A673 (cell line): ENCODE results near the gene RIC8B.

Experiments used
- EZH2 ChIP-seq: fragments of 200-600 bp; sonication (generic); IDR thresholded peaks from 2 replicates; pipeline ENCODE4 v1.6.1; 2017; ENCODE audit warnings: borderline replicate concordance, low read depth, mild to moderate bottlenecking, mixed read lengths, antibody characterized with exemption, low read length; ENCODE audit not compliant: poor library complexity, severe bottlenecking
- TF ChIP-seq, protein P1 (sequence below): fragments of 300-800, 200-600 bp; sonication (generic); conservative IDR thresholded peaks from 2 replicates; pipeline ENCODE4 v1.5.1; 2017; ENCODE audit warnings: low read depth, mild to moderate bottlenecking, antibody characterized with exemption, low read length, moderate library complexity, mixed read lengths

DNA sequence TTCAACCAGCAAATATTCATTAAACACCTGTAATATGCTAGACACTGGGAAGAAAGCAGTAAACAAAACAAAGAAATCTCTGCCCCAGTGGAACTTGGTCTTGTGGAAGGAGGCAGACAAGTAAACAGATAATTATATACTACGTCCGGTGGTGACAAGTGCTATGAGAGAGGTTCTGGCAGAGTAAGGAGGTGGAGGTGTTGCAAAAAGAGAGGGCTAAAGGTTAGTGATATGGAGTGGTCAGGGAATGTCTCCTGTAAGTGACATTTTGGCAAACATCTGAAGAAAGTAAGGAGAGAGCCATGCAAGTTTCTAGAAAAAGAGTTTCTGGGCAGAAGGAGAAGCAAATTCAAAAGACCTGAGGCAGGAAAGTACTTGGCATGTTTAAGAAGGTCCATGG lies 73.4 kb downstream of the RIC8B start:
- TF ChIP-seq, protein P1, sequence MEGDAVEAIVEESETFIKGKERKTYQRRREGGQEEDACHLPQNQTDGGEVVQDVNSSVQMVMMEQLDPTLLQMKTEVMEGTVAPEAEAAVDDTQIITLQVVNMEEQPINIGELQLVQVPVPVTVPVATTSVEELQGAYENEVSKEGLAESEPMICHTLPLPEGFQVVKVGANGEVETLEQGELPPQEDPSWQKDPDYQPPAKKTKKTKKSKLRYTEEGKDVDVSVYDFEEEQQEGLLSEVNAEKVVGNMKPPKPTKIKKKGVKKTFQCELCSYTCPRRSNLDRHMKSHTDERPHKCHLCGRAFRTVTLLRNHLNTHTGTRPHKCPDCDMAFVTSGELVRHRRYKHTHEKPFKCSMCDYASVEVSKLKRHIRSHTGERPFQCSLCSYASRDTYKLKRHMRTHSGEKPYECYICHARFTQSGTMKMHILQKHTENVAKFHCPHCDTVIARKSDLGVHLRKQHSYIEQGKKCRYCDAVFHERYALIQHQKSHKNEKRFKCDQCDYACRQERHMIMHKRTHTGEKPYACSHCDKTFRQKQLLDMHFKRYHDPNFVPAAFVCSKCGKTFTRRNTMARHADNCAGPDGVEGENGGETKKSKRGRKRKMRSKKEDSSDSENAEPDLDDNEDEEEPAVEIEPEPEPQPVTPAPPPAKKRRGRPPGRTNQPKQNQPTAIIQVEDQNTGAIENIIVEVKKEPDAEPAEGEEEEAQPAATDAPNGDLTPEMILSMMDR = no peak
- TF ChIP-seq EZH2 = no peak
